Lower leg skin (tissue), 3 donors: ENCODE results near the gene RIPPLY3.

Experiments used
- CTCF ChIP-seq, 3 donors: fragments of 450-650 bp; IDR thresholded peaks; one replicate each; pipeline ENCODE4 v1.5.1; 2016; ENCODE audit warnings: antibody characterized with exemption in 3 of 3, mild to moderate bottlenecking in 3 of 3, moderate library complexity in 2 of 3
- POLR2A ChIP-seq, 2 donors: fragments of 450-650 bp; IDR thresholded peaks; one replicate each; pipeline ENCODE4 v1.6.1; 2016 to 2017; ENCODE audit warnings: antibody characterized with exemption in 2 of 2, mild to moderate bottlenecking in 1 of 2, moderate library complexity in 1 of 2

GRCh38 chr21:36968414-36968813 is 38.1 kb upstream of the RIPPLY3 start:
- TF ChIP-seq CTCF (IDR thresholded peaks at IDR 0.05) (no peak), POLR2A (IDR thresholded peaks at IDR 0.05) (no peak)
